H9 (cell line): Measurements from ENCODE around the gene ZNF407. TPM values are rescaled to one million over a fixed set of nuclear protein-coding genes. Genes with fewer than 3 reads are reported as not detected.

Experiments used
- DNase-seq: peaks from one replicate; pipeline ENCODE4 v3.0.0-alpha.2; 2017
- H2AFZ ChIP-seq: one replicate; pipeline ENCODE4 v1.6.1; 2013; ENCODE audit warnings: mild to moderate bottlenecking, low read length, control low read depth, moderate library complexity
- H2AK5ac ChIP-seq: 2 replicates; pipeline ENCODE4 v1.6.1; 2013; ENCODE audit warnings: low read length, control low read depth, mixed read lengths; ENCODE audit not compliant: insufficient read length
- H2BK120ac ChIP-seq: one replicate; pipeline ENCODE4 v1.6.1; 2013; ENCODE audit warnings: low read depth, mild to moderate bottlenecking, low read length, control low read depth, inconsistent platforms; ENCODE audit not compliant: poor library complexity, severe bottlenecking
- H2BK12ac ChIP-seq: 2 replicates; pipeline ENCODE4 v1.6.1; 2013; ENCODE audit warnings: low read length, control low read depth, mixed read lengths, low read depth; ENCODE audit not compliant: insufficient read length
- H2BK15ac ChIP-seq: 2 replicates; pipeline ENCODE4 v1.6.1; 2013; ENCODE audit warnings: low read depth, low read length, control low read depth
- H2BK20ac ChIP-seq: one replicate; pipeline ENCODE4 v1.6.1; 2013; ENCODE audit warnings: low read depth, mild to moderate bottlenecking, low read length, control low read depth, inconsistent platforms; ENCODE audit not compliant: poor library complexity, severe bottlenecking
- H2BK5ac ChIP-seq: 2 replicates; pipeline ENCODE4 v1.6.1; 2013; ENCODE audit warnings: low read length, control low read depth, mixed read lengths; ENCODE audit not compliant: insufficient read length
- H3K14ac ChIP-seq: 2 replicates; pipeline ENCODE4 v1.6.1; 2013; ENCODE audit warnings: low read length, control low read depth; ENCODE audit not compliant: insufficient read depth
- H3K18ac ChIP-seq: 2 replicates; pipeline ENCODE4 v1.6.1; 2013; ENCODE audit warnings: low read depth, mild to moderate bottlenecking, mixed read lengths, low read length, control low read depth; ENCODE audit not compliant: insufficient read length
- H3K23ac ChIP-seq: 2 replicates; pipeline ENCODE4 v1.6.1; 2013; ENCODE audit warnings: low read length, control low read depth, mixed read lengths, low read depth; ENCODE audit not compliant: insufficient read length
- H3K23me2 ChIP-seq: 2 replicates; pipeline ENCODE4 v1.6.1; 2013; ENCODE audit warnings: low read depth, mild to moderate bottlenecking, mixed read lengths, low read length, control low read depth; ENCODE audit not compliant: insufficient read length, poor library complexity, severe bottlenecking
- H3K27ac ChIP-seq: 2 replicates; pipeline ENCODE4 v1.5.1; 2013; ENCODE audit warnings: low read length, control low read depth, mixed read lengths, low read depth; ENCODE audit not compliant: insufficient read length
- H3K27me3 ChIP-seq: 2 replicates; pipeline ENCODE4 v1.6.1; 2013; ENCODE audit warnings: low read length, control low read depth, inconsistent platforms; ENCODE audit not compliant: insufficient read depth
- H3K4ac ChIP-seq: 2 replicates; pipeline ENCODE4 v1.6.1; 2013; ENCODE audit warnings: low read depth, mild to moderate bottlenecking, control low read depth, inconsistent platforms, low read length, moderate library complexity
- H3K4me1 ChIP-seq: 2 replicates; pipeline ENCODE4 v1.6.1; 2013; ENCODE audit warnings: low read length, control low read depth, inconsistent platforms; ENCODE audit not compliant: insufficient read depth
- H3K4me2 ChIP-seq: 2 replicates; pipeline ENCODE4 v1.6.1; 2013; ENCODE audit warnings: low read length, control low read depth, mixed read lengths; ENCODE audit not compliant: insufficient read length, insufficient read depth
- H3K56ac ChIP-seq: 2 replicates; pipeline ENCODE4 v1.6.1; 2013; ENCODE audit warnings: low read depth, mild to moderate bottlenecking, mixed read lengths, low read length, control low read depth; ENCODE audit not compliant: insufficient read length
- H3K79me1 ChIP-seq: 2 replicates; pipeline ENCODE4 v1.6.1; 2013; ENCODE audit warnings: low read depth, mild to moderate bottlenecking, moderate library complexity, low read length, control low read depth, inconsistent platforms; ENCODE audit not compliant: insufficient read depth, poor library complexity, severe bottlenecking
- H3K79me2 ChIP-seq: 2 replicates; pipeline ENCODE4 v1.6.1; 2013; ENCODE audit warnings: low read length, control low read depth, inconsistent platforms; ENCODE audit not compliant: insufficient read depth
- H3K9ac ChIP-seq: 2 replicates; pipeline ENCODE4 v1.6.1; 2013; ENCODE audit warnings: low read length, control low read depth, mixed read lengths; ENCODE audit not compliant: insufficient read length; ENCODE audit errors: extremely low read depth
- H3K9me3 ChIP-seq: one replicate; pipeline ENCODE4 v1.6.1; 2013; ENCODE audit warnings: low read depth, low read length, inconsistent platforms; ENCODE audit not compliant: control insufficient read depth
- H3T11ph ChIP-seq: one replicate; pipeline ENCODE4 v1.6.1; 2013; ENCODE audit warnings: mild to moderate bottlenecking, low read length, control low read depth, inconsistent platforms
- H4K20me1 ChIP-seq: one replicate; pipeline ENCODE4 v1.6.1; 2013; ENCODE audit not compliant: control insufficient read depth, insufficient read length, insufficient read depth
- H4K5ac ChIP-seq: 2 replicates; pipeline ENCODE4 v1.6.1; 2013; ENCODE audit warnings: low read depth, mild to moderate bottlenecking, mixed read lengths, low read length, control low read depth; ENCODE audit not compliant: insufficient read length
- H4K8ac ChIP-seq: replicated peaks from 2 replicates; pipeline ENCODE4 v1.6.1; 2013; ENCODE audit warnings: low read length, control low read depth, mixed read lengths, low read depth; ENCODE audit not compliant: insufficient read length
- H4K91ac ChIP-seq: 2 replicates; pipeline ENCODE4 v1.6.1; 2013; ENCODE audit warnings: low read depth, mild to moderate bottlenecking, moderate library complexity, mixed read lengths, low read length, control low read depth; ENCODE audit not compliant: insufficient read length
- H3K27ac Mint-ChIP-seq, 3 experiments: 2 replicates in 2 of 3; 3 replicates in 1 of 3; pipeline ENCODE4 v1.8.0; 2020 to 2021; ENCODE audit warnings: mixed read lengths in 3 of 3, mild to moderate bottlenecking in 1 of 3, moderate library complexity in 1 of 3
- H3K27me3 Mint-ChIP-seq: 2 replicates; pipeline ENCODE4 v1.8.0; 2021; ENCODE audit warnings: low read depth, mild to moderate bottlenecking, moderate library complexity, mixed read lengths
- H3K36me3 Mint-ChIP-seq, 3 experiments: 2 replicates in 2 of 3; 3 replicates in 1 of 3; pipeline ENCODE4 v1.8.0; 2020 to 2021; ENCODE audit warnings: low read depth in 3 of 3, mixed read lengths in 3 of 3; ENCODE audit not compliant: insufficient read depth in 1 of 3
- H3K4me1 Mint-ChIP-seq, 2 experiments: 2 replicates each; pipeline ENCODE4 v1.8.0; 2020; ENCODE audit warnings: mixed read lengths in 2 of 2
- H3K4me3 Mint-ChIP-seq, 2 experiments: 2 replicates in 1 of 2; 3 replicates in 1 of 2; pipeline ENCODE4 v1.8.0; 2020 to 2021; ENCODE audit warnings: mild to moderate bottlenecking in 2 of 2, mixed read lengths in 2 of 2, moderate library complexity in 1 of 2
- H3K9me3 Mint-ChIP-seq, 2 experiments: 2 replicates in 1 of 2; 3 replicates in 1 of 2; pipeline ENCODE4 v1.8.0; 2020; ENCODE audit warnings: mild to moderate bottlenecking in 2 of 2, mixed read lengths in 2 of 2, moderate library complexity in 1 of 2
- CTCF ChIP-seq: fragments of 200-600 bp; sonication (generic); conservative IDR thresholded peaks from 3 replicates; pipeline ENCODE4 v1.8.0; 2021; ENCODE audit warnings: antibody characterized with exemption, mild to moderate bottlenecking
- WGBS: extraction: QIAGEN DNeasy Blood & Tissue Kit; methylation state at CpG from one replicate; pipeline ENCODE4 v1.1.7; 2013; ENCODE audit warnings: missing lambda C conversion rate, low lambda C conversion rate, mixed read lengths; ENCODE audit not compliant: insufficient read length; ENCODE audit errors: extremely low coverage; 5-methylcytosine and 5-hydroxymethylcytosine counted together
- total RNA-seq: library from RNA; stranded (reverse); gene quantifications from 2 replicates; pipeline ENCODE4 v1.2.1, GENCODE V29; 2021

The ZNF407 gene
- total RNA-seq, 1 experiment from 2014 or later = 8.7 TPM

- no peak overlapping the region for H2BK5ac ChIP-seq
- no peak overlapping the region for H3K27ac ChIP-seq
- no peaks in the 10 kb centered on the region for H3K79me1 ChIP-seq
- H3K4me1 Mint-ChIP-seq = peaks cover 0 to 6% of the 10 kb centered on the region in 2 experiments; a peak in 2 of 4 replicates
- no peaks in the 10 kb centered on the region for H3K79me2 ChIP-seq
- no peaks in the 10 kb centered on the region for H3K27me3 ChIP-seq
- H3K23me2 ChIP-seq = no peaks in the 10 kb centered on the region
- no peak overlapping the region for H3K18ac ChIP-seq
- H2AFZ ChIP-seq = no peak overlapping the region
- H4K91ac ChIP-seq = no peak overlapping the region
- H2AK5ac ChIP-seq = no peak overlapping the region
- H3K27me3 Mint-ChIP-seq = 0 out of 2 replicates have a peak, but pooled peaks cover 2% of the 10 kb centered on the region
- no peak overlapping the region for H4K5ac ChIP-seq
- no peak overlapping the region for H3K4ac ChIP-seq
- H3K23ac ChIP-seq = no peak overlapping the region
- no peak overlapping the region for H2BK12ac ChIP-seq
- no peak overlapping the region for H3K4me2 ChIP-seq
- no peaks in the 10 kb centered on the region; a peak in 1 of 5 replicates for H3K9me3 Mint-ChIP-seq
- H2BK20ac ChIP-seq = no peak overlapping the region
- no peaks in the 10 kb centered on the region for H3K4me1 ChIP-seq
- H3K27ac Mint-ChIP-seq = no peak overlapping the region
- TF ChIP-seq CTCF = no peak
- no peak for DNase-seq
- H2BK120ac ChIP-seq = no peak overlapping the region
- no peak overlapping the region for H2BK15ac ChIP-seq
- H3K56ac ChIP-seq = no peak overlapping the region
- no peak overlapping the region for H4K8ac ChIP-seq
- H3K9ac ChIP-seq = no peak overlapping the region
- H4K20me1 ChIP-seq = no peaks in the 10 kb centered on the region
- peaks cover 2 to 3% (median 2%) of the 10 kb centered on the region in 3 experiments; a peak in 1 of 7 replicates for H3K36me3 Mint-ChIP-seq
- H3K4me3 Mint-ChIP-seq = no peak overlapping the region
- no CpG with 5 or more reads among the region's 27 CpGs for WGBS
- no peaks in the 10 kb centered on the region for H3K9me3 ChIP-seq
- H3T11ph ChIP-seq = no peak overlapping the region
- H3K14ac ChIP-seq = no peak overlapping the region
Observed at GRCh38 chr18:75063196-75063595, 465.5 kb downstream of the ZNF407 start.
